GM06990 (cell line): Measurements from ENCODE around the gene SLC22A3.

ENCODE experiments used
- DNase-seq: peaks from one replicate; pipeline ENCODE4 v3.0.0-alpha.2; 2011; ENCODE audit not compliant: insufficient read length; ENCODE audit errors: extremely low read depth
- H3K27me3 ChIP-seq: replicated peaks from 2 replicates; pipeline ENCODE4 v1.6.0; 2011; ENCODE audit warnings: low read length; ENCODE audit not compliant: control insufficient read depth, insufficient read depth
- H3K36me3 ChIP-seq: 2 replicates; pipeline ENCODE4 v1.5.1; 2011; ENCODE audit warnings: low read length; ENCODE audit not compliant: control insufficient read depth, insufficient read depth
- H3K4me3 ChIP-seq: replicated peaks from 2 replicates; pipeline ENCODE4 v1.5.1; 2011; ENCODE audit warnings: low read depth, mild to moderate bottlenecking, control low read depth, low read length
- CTCF ChIP-seq: IDR thresholded peaks from 2 replicates; pipeline ENCODE4 v1.5.1; 2011; ENCODE audit warnings: low read length, control low read depth, mild to moderate bottlenecking, inconsistent platforms; ENCODE audit not compliant: insufficient read depth, poor library complexity, severe bottlenecking

The SLC22A3 gene

GRCh38 chr6:160356074-160356744, 8.0 kb downstream of the SLC22A3 start:
- no peak for TF ChIP-seq CTCF
- no peaks in the 10 kb centered on the region; the same call in 1 of the 2 replicates for H3K27me3 ChIP-seq
- no peak overlapping the region for H3K4me3 ChIP-seq
- DNase-seq: no peak
- H3K36me3 ChIP-seq: no peaks in the 10 kb centered on the region

GRCh38 chr6:160357088-160357487, 8.9 kb downstream of the SLC22A3 start:
- Histone ChIP-seq H3K4me3 (no peak overlapping the region), H3K27me3 (no peaks in the 10 kb centered on the region; the same call in 1 of the 2 replicates), H3K36me3 (no peaks in the 10 kb centered on the region)
- no peak for DNase-seq
- no peak for TF ChIP-seq CTCF

- H3K36me3 ChIP-seq: no peaks in the 10 kb centered on the region
Observed at GRCh38 chr6:160358225-160359119, 10.3 kb downstream of the SLC22A3 start.

GRCh38 chr6:160360955-160361354, 12.8 kb downstream of the SLC22A3 start:
- Histone ChIP-seq H3K27me3 (no peaks in the 10 kb centered on the region), H3K36me3 (no peaks in the 10 kb centered on the region), H3K4me3 (no peak overlapping the region)
- TF ChIP-seq CTCF: no peak
- DNase-seq: no peak

More at GRCh38 chr6:160358225-160359119, 10.3 kb downstream of the SLC22A3 start:
- no peak for TF ChIP-seq CTCF
- DNase-seq: no peak
- Histone ChIP-seq H3K27me3 (no peaks in the 10 kb centered on the region; the same call in 1 of the 2 replicates), H3K4me3 (no peak overlapping the region)

- H3K27me3 ChIP-seq: no peaks in the 10 kb centered on the region
- no peak for DNase-seq
- TF ChIP-seq CTCF: no peak
- H3K36me3 ChIP-seq: no peaks in the 10 kb centered on the region
- no peak overlapping the region for H3K4me3 ChIP-seq
Observed at GRCh38 chr6:160362556-160362955, 14.4 kb downstream of the SLC22A3 start.
